Muscle layer of colon (tissue), 2 donors: ENCODE measurements around the gene AHNAK.

ENCODE experiments used
- H3K27ac ChIP-seq: one replicate; pipeline ENCODE4 v1.7.0; 2013; ENCODE audit warnings: low read depth, mild to moderate bottlenecking, low read length, moderate library complexity
- H3K27me3 ChIP-seq, 2 donors: one replicate each; pipeline ENCODE4 v1.7.0; 2013; ENCODE audit warnings: low read length in 2 of 2, mild to moderate bottlenecking in 2 of 2; ENCODE audit not compliant: insufficient read depth in 2 of 2, control insufficient read depth in 1 of 2
- H3K36me3 ChIP-seq: one replicate; pipeline ENCODE4 v1.7.0; 2013; ENCODE audit warnings: mild to moderate bottlenecking, low read length; ENCODE audit not compliant: insufficient read depth
- H3K4me1 ChIP-seq: one replicate; pipeline ENCODE4 v1.7.0; 2013; ENCODE audit warnings: mild to moderate bottlenecking, low read length; ENCODE audit not compliant: insufficient read depth
- H3K4me3 ChIP-seq, 2 donors: one replicate each; pipeline ENCODE4 v1.7.0; 2013; ENCODE audit warnings: low read length in 2 of 2, low read depth in 1 of 2, mild to moderate bottlenecking in 1 of 2, moderate library complexity in 1 of 2
- H3K9ac ChIP-seq: one replicate; pipeline ENCODE4 v1.7.0; 2013; ENCODE audit warnings: low read length
- H3K9me3 ChIP-seq: one replicate; pipeline ENCODE4 v1.7.0; 2013; ENCODE audit warnings: mild to moderate bottlenecking, low read length
- donor health status: abdominal sarcoma.
- donor health status: Adenocarcinoma of cecum.

AHNAK gene

DNA sequence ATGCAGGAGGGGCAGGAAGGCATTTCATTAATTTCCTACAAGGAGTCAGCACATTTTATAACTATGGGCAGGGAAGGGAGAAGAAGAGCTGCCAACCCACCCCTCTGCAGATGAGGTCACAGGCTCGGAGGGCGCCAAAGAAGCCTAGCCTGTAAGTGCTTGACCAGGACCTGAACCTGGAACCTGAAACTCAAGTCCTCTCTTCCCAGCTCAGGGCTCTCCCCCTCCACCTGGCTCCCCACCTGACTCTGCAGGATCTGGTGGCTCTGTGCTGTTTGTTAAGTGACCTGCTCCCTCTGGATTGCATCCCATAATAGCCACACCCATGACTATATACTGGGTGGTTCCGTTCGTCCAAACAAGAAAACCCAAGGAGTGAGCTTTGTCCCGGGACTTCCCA lies 100.5 kb downstream of the AHNAK start:
- Histone ChIP-seq H3K4me3 (no peak overlapping the region), H3K27me3 (no peaks in the 10 kb centered on the region), H3K9me3 (no peaks in the 10 kb centered on the region), H3K36me3 (no peaks in the 10 kb centered on the region), H3K27ac (peak overlapping the region; percentile 99), H3K4me1 (peaks cover 40% of the 10 kb centered on the region), H3K9ac (no peak overlapping the region)

DNA sequence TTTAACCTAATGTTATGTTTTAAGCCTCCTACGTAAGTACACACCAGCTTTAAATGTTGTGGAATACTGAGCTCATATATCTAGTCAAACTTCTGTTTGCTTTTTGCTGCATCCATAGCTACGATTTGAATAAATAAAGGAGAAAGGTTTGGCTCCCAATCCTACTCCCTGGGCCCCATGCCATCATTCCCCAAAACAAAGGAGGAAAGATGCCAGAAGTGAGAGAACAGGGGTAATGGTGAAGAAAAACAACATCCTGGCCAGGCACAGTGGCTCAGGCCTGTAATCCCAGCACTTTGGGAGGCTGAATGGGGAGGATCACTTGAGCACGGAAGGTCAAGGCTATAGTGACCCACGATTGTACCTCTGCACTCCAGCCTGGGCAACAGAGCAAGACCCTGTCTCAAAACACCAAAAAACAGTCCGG lies 101.3 kb downstream of the AHNAK start:
- H3K4me3 ChIP-seq = peak overlapping the region in 1 of 2 donors; percentile 52
- H3K9ac ChIP-seq = no peak overlapping the region

DNA sequence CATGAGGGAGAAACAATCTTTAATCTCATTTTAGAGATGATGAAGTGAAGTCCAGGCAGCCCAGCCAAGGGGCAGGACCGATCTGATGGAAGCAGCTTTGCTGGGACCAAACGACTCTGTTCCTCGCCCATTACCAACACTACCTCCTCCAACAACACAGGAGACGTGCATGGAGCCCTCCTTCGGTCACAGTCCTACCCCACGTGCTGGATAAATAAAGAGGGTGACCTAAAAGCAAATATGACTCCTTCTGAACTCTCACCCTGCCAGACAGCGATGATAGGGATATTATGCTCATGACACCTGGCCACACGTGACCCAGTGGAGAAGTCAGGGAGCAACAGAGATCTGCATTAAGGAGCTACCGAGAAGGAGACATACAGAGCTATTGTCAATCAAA lies 101.8 kb downstream of the AHNAK start:
- Histone ChIP-seq H3K27me3 (no peaks in the 10 kb centered on the region), H3K27ac (peak overlapping the region; percentile 99), H3K9ac (peak overlapping the region; percentile 74), H3K4me3 (peak overlapping the region; percentile 29 to 52), H3K36me3 (no peaks in the 10 kb centered on the region), H3K4me1 (peaks cover 52% of the 10 kb centered on the region), H3K9me3 (no peaks in the 10 kb centered on the region)

More for the DNA sequence above, 101.3 kb downstream of the AHNAK start:
- no peaks in the 10 kb centered on the region for H3K27me3 ChIP-seq
- peak overlapping the region; percentile 99 for H3K27ac ChIP-seq
- H3K9me3 ChIP-seq = no peaks in the 10 kb centered on the region
- no peaks in the 10 kb centered on the region for H3K36me3 ChIP-seq
- peaks cover 47% of the 10 kb centered on the region for H3K4me1 ChIP-seq

DNA sequence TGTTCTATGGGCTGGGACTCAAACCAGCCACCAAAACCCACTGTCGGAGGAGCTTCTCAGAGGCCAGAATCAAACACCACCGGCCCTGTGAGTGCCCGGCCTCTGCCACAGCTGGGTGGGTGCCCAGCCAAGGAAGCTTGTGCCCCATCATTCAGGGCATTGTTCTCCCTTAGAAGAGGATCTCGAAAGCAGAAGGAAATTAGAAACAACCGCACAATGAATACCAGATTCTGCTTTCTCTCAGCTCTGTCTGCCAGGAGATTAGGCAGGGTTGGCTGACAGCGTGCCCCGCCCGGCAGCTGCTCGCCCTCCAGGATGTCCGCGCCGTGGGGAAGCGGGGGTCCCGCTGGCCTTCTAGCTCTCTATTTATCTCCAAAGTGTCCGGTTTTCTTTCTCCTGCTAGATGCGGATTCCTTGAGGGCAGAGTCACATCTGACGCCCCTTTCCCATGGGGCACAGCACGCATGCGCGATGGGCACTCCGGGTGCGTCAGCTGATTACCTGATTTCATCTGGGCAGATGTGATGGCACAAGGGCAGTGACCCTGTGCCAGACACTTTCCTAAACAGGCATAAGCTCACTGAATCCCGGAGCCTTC lies 102.3 kb downstream of the AHNAK start:
- Histone ChIP-seq H3K27ac (peak overlapping the region; percentile 99), H3K36me3 (no peaks in the 10 kb centered on the region), H3K9me3 (no peaks in the 10 kb centered on the region), H3K4me3 (peak overlapping the region; percentile 42 to 52), H3K4me1 (peaks cover 53% of the 10 kb centered on the region), H3K27me3 (no peaks in the 10 kb centered on the region), H3K9ac (peak overlapping the region; percentile 74)

DNA sequence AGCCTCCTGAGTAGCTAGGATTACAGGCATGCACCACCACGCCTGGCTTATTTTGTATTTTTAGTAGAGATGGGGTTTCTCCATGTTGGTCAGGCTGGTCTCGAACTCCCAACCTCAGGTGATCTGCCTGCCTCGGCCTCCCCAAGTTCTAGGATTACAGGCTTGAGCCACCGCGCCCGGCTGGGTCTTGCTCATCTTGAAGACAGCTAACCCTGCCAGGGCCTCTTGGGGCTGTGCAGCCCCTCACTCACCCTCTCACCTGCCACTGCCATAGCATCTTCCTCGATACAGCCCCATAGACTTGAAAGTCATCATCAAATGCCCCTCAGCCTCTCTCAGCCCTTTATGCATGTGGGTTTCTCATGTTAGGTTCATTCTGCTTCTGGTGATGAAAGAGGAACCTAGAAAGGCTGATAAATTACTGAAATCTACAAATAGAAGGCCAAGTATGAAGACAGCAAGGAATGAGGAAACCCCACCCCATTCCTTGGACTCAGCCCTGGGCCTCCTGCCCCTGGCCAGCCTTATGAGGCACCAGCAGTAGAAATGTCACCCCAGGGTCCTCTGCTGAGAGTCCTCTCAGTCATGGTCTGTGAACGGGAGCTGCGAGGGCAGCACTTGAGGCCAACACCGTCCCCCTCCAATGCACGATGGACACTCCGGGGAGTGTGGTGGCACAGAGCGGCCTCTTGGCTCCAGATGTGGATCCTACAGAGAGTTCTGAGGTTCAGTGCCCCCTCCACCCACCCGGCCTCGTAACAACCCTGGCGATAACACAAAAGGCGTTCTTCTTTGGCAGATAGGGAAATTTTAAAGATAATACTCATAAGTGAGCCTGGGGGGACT lies 103.0 kb downstream of the AHNAK start:
- peak overlapping the region; percentile 74 for H3K9ac ChIP-seq
- peaks cover 50% of the 10 kb centered on the region for H3K4me1 ChIP-seq
- H3K9me3 ChIP-seq = no peaks in the 10 kb centered on the region
- H3K27ac ChIP-seq = peak overlapping the region; percentile 99
- H3K27me3 ChIP-seq = no peaks in the 10 kb centered on the region
- H3K36me3 ChIP-seq = no peaks in the 10 kb centered on the region
- peak overlapping the region; percentile 42 to 52 for H3K4me3 ChIP-seq

DNA sequence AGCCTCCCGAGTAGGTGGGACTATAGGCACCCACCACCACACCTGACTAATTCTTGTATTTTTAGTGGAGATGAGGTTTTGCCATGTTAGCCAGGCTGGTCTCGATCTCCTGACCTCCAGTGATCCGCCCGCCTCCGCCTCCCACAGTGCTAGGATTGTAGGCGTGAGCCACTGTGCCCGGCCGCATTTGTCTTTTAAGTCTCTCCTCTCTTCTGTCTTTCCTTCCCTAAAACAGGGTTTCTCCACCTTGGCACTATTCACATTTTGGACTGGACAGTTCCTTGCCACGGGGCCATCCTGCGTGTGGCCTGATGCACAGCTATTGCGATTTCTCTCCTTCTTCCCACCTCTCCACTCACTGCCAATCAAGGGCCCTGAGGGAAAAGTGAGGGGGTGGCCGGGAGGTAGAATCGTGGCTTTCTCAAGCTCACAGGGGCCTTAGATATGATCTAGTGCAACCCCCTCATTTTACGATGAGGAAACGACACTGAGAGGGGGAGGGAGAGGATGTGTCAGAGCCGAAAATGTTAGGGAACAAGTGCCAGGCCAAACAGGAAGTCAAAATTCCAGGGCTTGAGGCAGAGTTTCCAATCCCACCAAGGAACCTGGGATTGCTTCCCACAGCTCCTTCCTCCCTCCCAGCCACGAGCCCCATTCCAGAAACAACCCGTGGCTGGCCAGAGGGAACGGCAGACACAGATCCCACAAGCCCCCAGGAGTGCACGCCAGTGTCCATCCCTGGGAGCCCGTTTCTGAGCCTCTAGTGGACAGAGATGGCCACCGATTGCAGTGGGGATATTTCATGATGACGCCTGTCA lies 106.6 kb downstream of the AHNAK start:
- no peaks in the 10 kb centered on the region for H3K36me3 ChIP-seq
- H3K4me1 ChIP-seq = peaks cover 34% of the 10 kb centered on the region
- H3K9me3 ChIP-seq = no peaks in the 10 kb centered on the region
- peak overlapping the region in 1 of 2 donors; percentile 39 for H3K4me3 ChIP-seq
- H3K27ac ChIP-seq = peak overlapping the region; percentile 78
- no peaks in the 10 kb centered on the region for H3K27me3 ChIP-seq
- peak overlapping the region; percentile 19 for H3K9ac ChIP-seq

DNA sequence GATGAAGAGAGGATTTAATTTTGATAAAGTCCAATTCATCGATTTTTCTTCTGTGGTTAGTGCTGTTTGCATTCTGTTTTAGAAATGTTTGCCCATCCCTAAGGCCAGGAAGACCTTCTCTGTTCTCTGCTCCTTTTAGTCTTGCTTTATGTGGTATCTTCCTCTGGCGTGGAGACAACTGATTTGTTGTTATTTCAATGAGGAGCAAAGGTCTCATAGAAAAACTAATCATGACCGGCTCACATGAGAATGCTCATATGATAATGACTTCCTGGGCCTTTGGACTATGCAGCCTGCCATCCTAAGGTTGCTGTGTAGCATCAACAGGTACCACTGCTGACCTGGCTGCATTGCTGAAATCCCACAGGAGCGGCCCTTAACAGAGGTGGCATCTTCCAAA lies 108.0 kb downstream of the AHNAK start:
- Histone ChIP-seq H3K27ac (no peak overlapping the region), H3K36me3 (no peaks in the 10 kb centered on the region), H3K27me3 (no peaks in the 10 kb centered on the region), H3K4me3 (no peak overlapping the region), H3K9me3 (no peaks in the 10 kb centered on the region), H3K4me1 (peaks cover 33% of the 10 kb centered on the region), H3K9ac (no peak overlapping the region)

DNA sequence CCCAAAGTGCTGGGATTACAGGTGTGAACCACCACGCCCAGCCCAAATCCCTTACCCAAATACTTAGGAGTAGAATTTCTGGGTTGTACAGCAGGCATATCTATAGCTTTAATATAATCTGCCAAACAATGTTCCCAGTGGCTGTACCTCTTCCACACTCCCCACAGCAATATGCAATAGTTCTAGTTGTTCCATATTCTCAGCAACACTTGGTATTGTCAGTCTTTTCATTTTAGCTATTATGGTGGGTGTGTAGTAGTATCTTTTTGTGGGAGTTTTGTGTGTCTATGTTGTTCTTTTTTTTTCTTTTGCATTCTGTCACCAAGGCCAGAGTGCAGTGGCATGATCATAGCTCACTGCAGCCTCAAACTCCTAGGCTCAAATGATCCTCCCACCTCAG lies 109.0 kb downstream of the AHNAK start:
- Histone ChIP-seq H3K27me3 (no peaks in the 10 kb centered on the region), H3K4me3 (no peak overlapping the region), H3K36me3 (no peaks in the 10 kb centered on the region), H3K9ac (no peak overlapping the region), H3K4me1 (peaks cover 39% of the 10 kb centered on the region), H3K9me3 (no peaks in the 10 kb centered on the region), H3K27ac (no peak overlapping the region)

DNA sequence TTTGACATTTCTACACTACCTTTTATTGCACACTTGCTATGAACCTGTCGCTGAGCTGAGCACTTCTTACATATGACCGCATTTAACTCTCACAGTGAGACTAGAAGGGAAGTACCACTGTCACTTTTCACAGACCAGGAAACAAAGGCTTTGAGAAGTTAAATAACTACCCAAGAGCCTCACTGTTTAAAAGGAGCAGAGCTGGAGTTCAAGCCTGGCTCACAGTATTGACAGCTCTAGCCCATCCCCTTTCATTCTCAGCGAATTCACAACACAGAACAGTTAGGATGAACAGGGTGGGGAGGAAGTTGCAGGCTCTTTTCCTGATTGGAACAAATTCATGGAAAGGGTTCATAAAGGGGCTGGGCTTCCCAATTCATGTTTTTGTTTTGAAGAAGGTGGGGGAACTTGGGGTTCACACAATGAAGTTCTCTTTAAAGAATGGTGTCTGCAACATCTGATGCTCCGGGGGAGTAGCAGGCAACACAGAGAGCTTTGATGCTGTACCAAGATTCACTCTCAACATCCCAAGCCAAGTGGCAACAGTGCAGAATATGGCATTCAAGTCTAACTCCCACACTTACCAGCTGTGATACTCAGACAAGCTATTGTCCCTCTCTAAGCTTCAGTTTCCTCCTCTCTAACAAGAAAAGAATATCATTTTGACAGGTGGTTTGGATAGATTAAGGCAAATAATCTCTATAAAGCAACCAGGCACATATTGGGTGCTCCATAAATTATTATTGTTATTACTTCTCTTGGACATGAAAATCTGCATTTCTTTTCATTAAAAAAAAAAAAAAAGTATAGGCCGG lies 110.6 kb downstream of the AHNAK start:
- Histone ChIP-seq H3K4me1 (peaks cover 51% of the 10 kb centered on the region), H3K4me3 (no peak overlapping the region), H3K36me3 (no peaks in the 10 kb centered on the region), H3K27me3 (no peaks in the 10 kb centered on the region), H3K9ac (no peak overlapping the region), H3K27ac (peak overlapping the region; percentile 79), H3K9me3 (no peaks in the 10 kb centered on the region)

DNA sequence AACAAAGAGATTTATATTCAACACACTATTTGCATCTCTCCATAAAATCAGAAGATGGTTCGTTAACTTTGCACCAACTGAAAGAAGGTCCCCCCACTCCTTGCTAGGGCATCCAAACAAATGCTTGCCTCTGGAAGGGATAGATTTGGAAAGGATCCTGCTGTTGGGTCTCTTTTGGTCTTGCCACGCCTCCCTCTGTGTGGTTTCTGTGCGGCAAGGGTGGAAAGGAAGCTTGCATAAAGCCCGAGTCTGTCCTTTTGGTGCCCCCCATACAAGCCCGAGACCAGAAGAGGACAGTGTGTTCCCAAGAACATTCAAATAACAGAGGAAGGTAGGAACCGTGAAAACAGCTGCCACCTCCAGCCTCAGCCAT lies 112.7 kb downstream of the AHNAK start:
- no peaks in the 10 kb centered on the region for H3K36me3 ChIP-seq
- no peaks in the 10 kb centered on the region for H3K9me3 ChIP-seq
- H3K4me1 ChIP-seq = peaks cover 54% of the 10 kb centered on the region
- peak overlapping the region in 1 of 2 donors; percentile 21 for H3K4me3 ChIP-seq
- no peaks in the 10 kb centered on the region for H3K27me3 ChIP-seq
- no peak overlapping the region for H3K9ac ChIP-seq
- H3K27ac ChIP-seq = peak overlapping the region; percentile 55
